HAP-1 (cell line): ENCODE data around the gene TNFRSF25.

Experiments
- DNase-seq, 2 experiments: peaks; one replicate each; pipeline ENCODE4 v3.0.0-alpha.2; 2016 to 2020; ENCODE audit warnings: low spot score in 2 of 2
- H3K27me3 ChIP-seq: fragments of 250-450 bp; sonication (Bioruptor Pico); 2 replicates; pipeline ENCODE4 v1.5.1; 2020; ENCODE audit warnings: low read depth, mild to moderate bottlenecking, moderate library complexity
- H3K36me3 ChIP-seq: fragments of 250-450 bp; sonication (Bioruptor Pico); replicated peaks from 2 replicates; pipeline ENCODE4 v1.5.1; 2020; ENCODE audit warnings: mild to moderate bottlenecking
- H3K4me1 ChIP-seq: fragments of 250-450 bp; sonication (Bioruptor Pico); 2 replicates; pipeline ENCODE4 v1.5.1; 2020; ENCODE audit warnings: mild to moderate bottlenecking
- H3K4me3 ChIP-seq: fragments of 250-450 bp; sonication (Bioruptor Pico); 2 replicates; pipeline ENCODE4 v1.5.1; 2020; ENCODE audit warnings: mild to moderate bottlenecking, moderate library complexity
- H3K9me3 ChIP-seq: fragments of 250-450 bp; sonication (Bioruptor Pico); 2 replicates; pipeline ENCODE4 v1.5.1; 2020; ENCODE audit warnings: mild to moderate bottlenecking, moderate library complexity
- in situ Hi-C: fragments of 300-500 bp; cut with MboI; formaldehyde crosslinking; loops from 3 replicates; pipeline ENCODE4 v1.14.3; 2020; ENCODE audit warnings: low sequenced_read_pairs, inconsistent platforms, mixed read lengths

The TNFRSF25 gene

DNA sequence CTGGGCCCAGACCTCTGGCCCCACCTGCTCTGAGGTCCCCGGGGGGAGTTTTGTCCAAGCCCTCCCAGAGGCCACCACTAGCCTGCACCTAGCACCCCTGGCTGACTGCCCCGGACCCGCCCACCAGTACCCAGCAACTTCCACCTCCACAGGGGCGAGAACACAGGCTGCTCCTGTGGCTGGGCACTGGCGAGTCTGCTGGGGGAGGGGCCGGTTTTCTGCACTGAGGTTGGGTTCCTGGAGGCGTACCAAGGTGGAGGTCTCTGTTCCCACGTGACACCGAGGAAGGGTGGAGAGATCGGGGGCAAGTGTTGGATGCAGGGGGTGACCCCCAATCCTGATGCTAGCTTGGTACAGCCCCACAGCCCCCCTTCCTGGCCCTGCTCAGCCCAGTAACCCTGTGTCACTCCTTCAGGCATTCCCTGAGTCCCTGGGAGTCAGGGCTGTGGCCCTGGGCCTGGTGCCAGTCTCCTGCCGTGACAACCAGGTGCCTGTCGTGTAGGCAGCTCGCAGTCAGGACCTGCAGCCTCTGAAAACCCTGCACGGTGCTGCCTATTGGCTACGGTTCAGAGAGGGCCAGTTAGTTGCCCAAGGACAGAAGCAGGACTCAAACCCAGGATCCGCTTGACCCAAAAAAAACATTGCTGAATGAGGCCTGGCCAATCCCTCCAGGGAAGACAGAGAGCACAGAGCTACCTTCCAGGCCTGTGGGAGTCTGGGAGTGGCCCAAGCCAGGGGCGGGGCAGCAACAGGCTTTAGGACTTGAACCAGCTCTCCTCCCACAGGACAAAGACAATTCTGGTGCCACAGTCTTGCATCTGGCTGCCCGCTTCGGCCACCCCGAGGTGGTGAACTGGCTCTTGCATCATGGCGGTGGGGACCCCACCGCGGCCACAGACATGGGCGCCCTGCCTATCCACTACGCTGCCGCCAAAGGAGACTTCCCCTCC lies 38.3 kb downstream of the TNFRSF25 start:
- Histone ChIP-seq H3K9me3 (no peaks in the 10 kb centered on the region), H3K27me3 (peaks cover 12% of the 10 kb centered on the region), H3K4me1 (peaks cover 6% of the 10 kb centered on the region), H3K36me3 (no peaks in the 10 kb centered on the region), H3K4me3 (no peak overlapping the region)
- in situ Hi-C loops, result no loop called here
- no peak for DNase-seq

DNA sequence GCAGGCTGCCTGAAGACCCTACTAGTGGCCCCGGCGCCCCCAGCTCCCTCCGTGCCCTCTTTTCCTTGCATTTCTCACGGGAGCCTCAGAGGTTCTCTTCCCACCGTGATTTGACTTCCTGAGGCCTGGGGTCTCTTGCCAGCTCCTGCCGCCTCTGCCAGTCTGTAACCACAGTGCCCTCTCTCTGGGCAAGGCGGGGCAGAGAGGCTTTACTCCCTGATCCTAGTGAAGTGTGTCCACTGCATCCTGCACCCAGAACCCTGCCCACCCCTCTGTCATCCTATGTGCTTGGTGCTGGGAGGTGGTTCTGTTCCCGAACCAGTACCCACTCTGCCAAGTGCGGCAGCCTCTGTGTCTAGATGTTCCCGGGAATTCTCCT lies 39.0 kb downstream of the TNFRSF25 start:
- Histone ChIP-seq H3K4me3 (no peak overlapping the region), H3K27me3 (peaks cover 12% of the 10 kb centered on the region), H3K9me3 (no peaks in the 10 kb centered on the region), H3K36me3 (no peaks in the 10 kb centered on the region), H3K4me1 (peaks cover 6% of the 10 kb centered on the region)
- in situ Hi-C loops, result no loop called here
- no peak for DNase-seq

DNA sequence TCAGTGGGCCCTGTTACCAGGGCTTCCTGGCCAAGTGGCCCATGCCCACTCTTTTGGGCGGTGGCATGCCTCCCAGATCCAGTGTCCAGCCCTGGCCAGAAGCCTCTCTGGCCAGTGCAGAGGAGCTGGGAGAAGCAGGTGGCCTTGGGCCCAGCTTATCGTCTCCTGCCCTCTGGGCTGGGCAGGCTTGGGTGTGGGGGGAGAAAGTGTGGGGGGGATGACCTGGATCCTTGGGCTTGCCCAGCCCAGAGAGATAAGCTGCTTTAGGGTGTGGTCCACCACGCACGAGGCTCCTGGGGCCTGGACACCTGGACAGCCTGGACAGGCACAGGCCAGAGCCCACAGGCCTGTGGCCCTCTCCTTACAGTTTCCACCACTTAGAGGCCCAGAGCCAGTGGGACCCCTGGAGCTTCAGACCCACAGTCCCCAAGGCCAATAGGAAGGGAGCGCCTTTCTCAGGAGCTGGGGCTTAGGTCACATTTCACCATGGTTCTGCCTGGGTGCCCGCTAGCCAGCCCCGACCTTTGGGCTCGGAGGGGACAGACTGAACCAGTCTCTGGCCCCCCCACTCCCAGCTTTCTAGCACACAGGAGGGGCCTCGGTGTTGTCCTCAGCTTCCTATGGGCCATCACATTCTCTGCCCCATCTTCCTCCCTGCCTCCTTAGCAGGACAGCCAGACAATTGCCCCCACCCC lies 39.5 kb downstream of the TNFRSF25 start:
- Histone ChIP-seq H3K4me1 (peaks cover 6% of the 10 kb centered on the region), H3K9me3 (no peaks in the 10 kb centered on the region), H3K36me3 (no peaks in the 10 kb centered on the region), H3K27me3 (peaks cover 15% of the 10 kb centered on the region), H3K4me3 (no peak overlapping the region)
- in situ Hi-C loops, result no loop called here
- no peak for DNase-seq

DNA sequence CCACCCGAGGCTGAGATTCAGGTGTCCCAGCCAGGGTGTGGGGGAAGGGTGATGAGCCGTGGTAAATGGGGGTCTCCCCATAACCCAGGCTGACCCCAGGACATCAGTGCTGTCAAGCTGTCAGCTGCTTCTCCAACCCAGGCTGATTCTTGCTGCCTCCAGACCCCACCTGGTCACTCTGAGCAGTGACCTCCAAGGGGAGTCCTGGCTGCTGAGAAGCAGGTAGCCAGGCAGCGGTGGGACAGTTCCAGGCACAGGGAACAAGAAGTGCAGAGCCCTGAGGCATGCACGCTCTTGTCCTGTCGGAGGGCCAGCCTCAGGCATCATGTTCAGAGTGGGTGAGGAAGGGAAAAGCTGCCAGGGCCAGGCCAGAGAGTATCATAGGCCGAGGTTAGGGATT lies 40.3 kb downstream of the TNFRSF25 start:
- peaks cover 19% of the 10 kb centered on the region for H3K27me3 ChIP-seq
- in situ Hi-C loops, result no loop called here

DNA sequence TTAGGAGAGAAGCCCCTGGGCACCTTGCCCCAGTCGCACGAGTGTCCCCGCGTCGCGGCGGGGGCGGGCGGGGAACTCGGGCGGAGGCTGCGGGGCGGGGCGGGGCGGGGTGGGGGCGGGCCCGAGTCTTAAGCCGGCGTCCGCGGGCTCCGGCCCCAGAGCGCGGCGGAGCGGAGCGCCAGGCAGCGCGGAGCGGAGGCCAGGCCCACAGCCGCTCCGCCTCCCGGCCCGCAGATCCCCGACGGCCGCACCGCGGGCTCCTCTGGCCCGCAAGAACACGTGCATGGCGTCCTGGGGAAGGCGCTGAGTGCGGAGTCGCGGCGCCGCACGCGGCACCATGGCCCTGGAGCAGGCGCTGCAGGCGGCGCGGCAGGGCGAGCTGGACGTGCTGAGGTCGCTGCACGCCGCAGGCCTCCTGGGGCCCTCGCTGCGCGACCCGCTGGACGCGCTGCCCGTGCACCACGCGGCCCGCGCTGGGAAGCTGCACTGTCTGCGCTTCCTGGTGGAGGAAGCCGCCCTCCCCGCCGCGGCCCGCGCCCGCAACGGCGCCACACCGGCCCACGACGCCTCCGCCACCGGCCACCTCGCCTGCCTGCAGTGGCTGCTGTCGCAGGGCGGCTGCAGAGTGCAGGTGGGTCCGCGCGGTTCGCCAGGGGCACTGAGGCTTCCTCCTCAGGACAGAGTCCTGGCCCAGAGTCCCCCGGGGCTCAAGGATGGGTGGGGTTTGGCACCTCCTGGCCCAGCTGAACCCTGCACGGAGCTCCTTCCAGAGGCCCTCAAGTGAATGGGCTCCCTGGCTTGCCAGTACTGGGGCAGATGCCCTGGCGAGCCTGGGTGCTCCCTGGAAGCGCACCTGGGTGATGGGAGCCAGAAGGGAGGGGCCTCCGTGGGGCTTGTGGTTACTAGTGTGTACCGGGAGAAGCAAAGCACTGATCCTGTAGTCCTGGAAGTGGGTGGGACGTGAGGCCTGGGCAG lies 41.1 kb downstream of the TNFRSF25 start, which contains the start of gene ESPN:
ESPN (plus strand) TSS at position 158 of the 975 bp plus-strand sequence; CDS start at position 338, 180 bp downstream.
- no peaks in the 10 kb centered on the region for H3K9me3 ChIP-seq
- no peaks in the 10 kb centered on the region for H3K36me3 ChIP-seq
- no peak for DNase-seq
- peaks cover 19% of the 10 kb centered on the region for H3K27me3 ChIP-seq
- H3K4me3 ChIP-seq, result peak within 1 kb of the TSS; percentile 24
- in situ Hi-C loops, result no loop called here
- peaks cover 10% of the 10 kb centered on the region for H3K4me1 ChIP-seq

More for the DNA sequence above, 40.3 kb downstream of the TNFRSF25 start:
- Histone ChIP-seq H3K9me3 (no peaks in the 10 kb centered on the region), H3K4me3 (peak overlapping the region; percentile 24), H3K4me1 (peaks cover 6% of the 10 kb centered on the region), H3K36me3 (no peaks in the 10 kb centered on the region)
- DNase-seq, result no peak

DNA sequence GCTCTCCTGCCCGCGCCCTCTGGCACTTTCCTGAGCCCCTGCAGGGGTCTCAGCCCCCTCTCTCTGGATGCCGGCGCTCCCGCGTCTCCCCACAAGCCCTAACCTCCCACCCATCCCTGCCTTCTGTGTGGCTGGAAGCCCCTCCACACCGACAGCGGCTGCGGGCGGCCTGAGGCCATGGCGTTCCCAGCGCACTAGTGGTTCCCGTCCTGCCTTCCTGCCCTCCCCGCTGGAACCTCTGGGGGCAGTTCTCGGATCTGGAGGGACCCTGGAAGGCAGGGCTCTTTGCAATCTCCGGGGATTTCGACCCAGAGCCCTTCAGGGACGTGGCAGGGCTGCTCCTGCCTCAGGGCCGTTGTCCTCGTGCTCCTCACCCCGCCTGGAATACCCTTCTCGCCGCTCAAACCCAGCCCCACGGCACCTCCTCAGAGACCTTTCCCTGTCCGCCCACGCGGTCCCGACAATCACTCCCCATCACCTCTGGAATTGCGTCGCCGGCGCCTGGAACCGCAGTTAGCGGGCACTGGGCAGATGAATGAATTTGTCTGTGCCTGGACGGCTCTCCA lies 41.9 kb downstream of the TNFRSF25 start:
- Histone ChIP-seq H3K9me3 (no peaks in the 10 kb centered on the region), H3K36me3 (no peaks in the 10 kb centered on the region), H3K27me3 (peaks cover 21% of the 10 kb centered on the region), H3K4me1 (peaks cover 10% of the 10 kb centered on the region), H3K4me3 (peak overlapping the region; percentile 21)
- peak in 1 of 2 experiments; percentile 42 for DNase-seq
- in situ Hi-C loops, result no loop called here

DNA sequence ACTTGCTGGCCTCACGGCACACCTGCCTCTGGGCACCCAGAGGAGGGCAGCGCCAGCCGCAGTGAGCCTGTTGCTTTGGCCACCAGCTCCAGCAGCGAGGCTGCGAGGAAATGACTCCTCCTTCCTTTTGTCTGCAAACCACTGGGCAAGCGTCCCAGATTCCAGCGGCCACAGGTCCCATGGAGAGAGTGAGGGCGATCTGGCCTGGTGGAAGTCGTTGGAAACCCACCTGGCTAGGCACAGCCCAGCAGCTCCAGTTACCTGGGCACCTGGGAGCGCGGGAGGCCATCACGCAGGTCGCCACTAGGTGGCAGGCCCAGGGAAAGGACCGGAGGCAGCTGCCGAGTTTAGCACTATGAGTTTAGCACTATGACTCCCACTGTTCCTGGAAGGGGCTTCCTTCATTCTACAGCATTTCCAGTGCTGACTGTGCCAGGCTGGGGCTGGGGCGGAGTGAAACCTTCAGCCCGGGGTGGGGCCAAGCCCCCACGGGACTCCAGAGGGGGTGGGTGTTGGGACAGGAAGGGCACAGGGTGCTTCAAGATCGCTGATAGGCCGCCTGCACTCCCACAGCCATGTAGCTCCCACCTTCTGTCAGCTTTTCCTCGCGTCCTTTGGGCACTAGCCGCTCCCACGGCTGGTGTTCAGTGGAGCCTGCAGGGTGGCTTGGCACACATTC lies 42.5 kb downstream of the TNFRSF25 start:
- H3K4me3 ChIP-seq, result peak overlapping the region; percentile 21
- in situ Hi-C loops, result no loop called here
- no peaks in the 10 kb centered on the region for H3K36me3 ChIP-seq
- H3K9me3 ChIP-seq, result no peaks in the 10 kb centered on the region
- peaks cover 28% of the 10 kb centered on the region for H3K27me3 ChIP-seq
- peaks cover 10% of the 10 kb centered on the region for H3K4me1 ChIP-seq
- peak; percentile 48 to 77 for DNase-seq

DNA sequence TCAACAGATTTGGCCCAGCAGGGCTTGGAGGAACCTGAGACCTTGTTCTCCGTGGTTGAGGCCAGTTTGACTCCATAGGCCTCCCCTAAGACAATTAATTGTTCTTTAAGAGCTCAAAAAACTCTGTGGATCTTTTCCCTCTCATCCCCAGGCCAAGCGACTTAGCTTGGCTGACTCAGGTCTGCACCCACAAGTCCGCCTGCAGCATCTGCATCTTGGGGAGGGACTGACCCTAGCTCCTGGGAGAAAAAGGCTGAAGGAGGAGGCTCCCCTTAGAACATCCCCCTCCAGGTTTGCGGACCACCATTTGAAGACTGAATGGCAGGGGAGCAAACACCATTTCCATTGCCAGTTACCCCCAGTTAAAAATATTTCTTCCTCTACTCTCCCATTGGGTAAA lies 44.7 kb downstream of the TNFRSF25 start:
- DNase-seq, result no peak
- Histone ChIP-seq H3K36me3 (no peaks in the 10 kb centered on the region), H3K27me3 (peaks cover 29% of the 10 kb centered on the region), H3K9me3 (no peaks in the 10 kb centered on the region), H3K4me1 (peaks cover 10% of the 10 kb centered on the region), H3K4me3 (no peak overlapping the region)
- in situ Hi-C loops, result no loop called here

DNA sequence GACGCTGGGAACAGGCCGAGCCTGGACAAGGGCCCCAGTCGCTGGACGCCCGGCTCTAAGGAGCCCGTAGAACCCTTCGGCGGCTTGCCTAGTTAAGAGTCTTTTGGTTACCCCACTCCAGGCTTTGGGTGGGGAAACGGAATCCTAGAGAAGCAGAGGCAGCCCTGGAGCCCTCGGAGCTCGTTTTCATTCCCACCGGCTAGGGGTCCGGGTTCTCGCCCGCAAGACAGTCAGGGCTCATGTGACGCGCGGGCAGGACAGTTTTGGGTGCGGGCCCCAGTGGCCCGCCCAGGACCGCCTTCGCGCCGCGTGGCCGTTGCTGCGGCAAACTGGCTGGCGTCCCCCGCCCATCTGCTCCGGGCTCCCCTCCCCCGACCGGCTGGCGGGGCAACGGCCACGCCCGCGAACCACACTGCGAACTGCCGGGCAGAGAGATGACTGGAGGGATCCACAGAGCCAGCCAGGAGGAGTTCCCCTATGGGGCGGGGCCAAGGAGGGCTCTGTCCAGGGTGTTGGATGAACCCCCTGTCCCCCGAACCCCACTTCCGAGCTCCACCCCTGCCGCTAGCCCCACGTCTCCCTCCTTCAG lies 45.4 kb downstream of the TNFRSF25 start:
- Histone ChIP-seq H3K36me3 (no peaks in the 10 kb centered on the region), H3K4me3 (no peak overlapping the region; the same call in 1 of the 2 replicates), H3K27me3 (peaks cover 33% of the 10 kb centered on the region), H3K4me1 (peaks cover 10% of the 10 kb centered on the region), H3K9me3 (no peaks in the 10 kb centered on the region)
- DNase-seq, result no peak
- in situ Hi-C loops, result no loop called here

DNA sequence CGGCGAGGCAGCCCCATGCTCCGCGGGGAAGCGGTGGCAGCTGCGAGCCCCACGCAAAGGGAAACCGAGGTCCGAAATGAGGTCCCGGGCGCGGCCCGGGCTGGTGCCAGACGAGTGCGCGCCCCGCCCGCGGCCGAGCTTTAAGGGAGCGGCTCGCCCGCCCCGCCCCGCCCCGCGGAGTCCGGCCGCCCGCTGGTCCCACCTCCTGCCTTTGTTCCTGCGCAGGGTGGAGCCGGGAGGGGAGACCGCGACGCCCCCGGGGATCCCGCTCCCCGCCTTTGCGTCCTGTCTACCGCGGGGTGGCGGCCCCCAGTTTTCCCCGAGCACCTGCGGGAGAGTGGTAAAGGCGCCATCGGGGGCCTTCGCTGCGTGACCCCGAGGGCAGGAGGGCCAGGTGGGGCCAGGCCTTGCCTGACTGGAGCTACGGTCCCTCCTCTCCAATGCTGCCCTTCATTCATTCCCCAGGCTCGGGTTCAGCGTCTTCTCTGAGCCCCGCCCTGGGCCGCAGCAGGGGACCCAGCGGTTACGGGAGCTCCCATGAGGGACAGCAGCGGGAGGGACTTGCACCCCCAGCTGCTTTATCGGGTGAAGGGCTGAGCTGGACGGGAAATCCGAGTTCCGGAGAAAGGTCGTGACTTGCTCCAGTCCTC lies 46.0 kb downstream of the TNFRSF25 start, which contains the start of gene HES2:
HES2 (minus strand) TSS at position 116 of the 650 bp plus-strand sequence; CDS start at position 17, 99 bp downstream.
- Histone ChIP-seq H3K27me3 (peaks cover 35% of the 10 kb centered on the region), H3K9me3 (no peaks in the 10 kb centered on the region), H3K36me3 (no peaks in the 10 kb centered on the region), H3K4me1 (peaks cover 10% of the 10 kb centered on the region), H3K4me3 (peak within 1 kb of the TSS; percentile 35)
- peak; percentile 43 to 80 for DNase-seq
- in situ Hi-C loops, result no loop called here

DNA sequence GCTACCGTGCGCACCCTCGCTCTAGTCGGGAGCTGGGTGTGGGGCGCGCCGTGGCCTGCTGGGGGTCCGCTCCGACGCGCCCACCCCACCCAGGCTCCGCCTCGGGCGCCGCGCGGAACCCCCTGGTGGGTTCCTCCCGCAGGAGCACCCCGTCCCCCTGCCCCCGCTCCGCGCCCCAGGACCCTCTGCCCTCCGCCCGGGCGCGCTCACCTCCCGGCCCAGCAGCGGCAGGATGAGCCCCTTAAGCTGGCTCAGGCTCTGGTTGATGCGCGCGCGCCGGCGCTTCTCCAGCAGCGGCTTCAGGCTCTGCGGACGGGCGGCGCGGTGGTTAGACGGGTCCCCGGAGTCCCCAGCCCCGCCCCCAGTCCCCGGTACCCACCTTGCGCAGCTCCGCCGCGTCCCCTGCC lies 46.6 kb downstream of the TNFRSF25 start:
- Histone ChIP-seq H3K9me3 (no peaks in the 10 kb centered on the region), H3K4me1 (peaks cover 15% of the 10 kb centered on the region), H3K4me3 (peak overlapping the region; percentile 35), H3K36me3 (no peaks in the 10 kb centered on the region), H3K27me3 (peaks cover 40% of the 10 kb centered on the region)
- in situ Hi-C loops, result no loop called here
- DNase-seq, result no peak
